Activated B cell treated with CpG ODN at 0.5 μM for 24 hours (primary cell): ENCODE results near the gene UBE2E1. TPM values are rescaled to one million over a fixed set of nuclear protein-coding genes. Genes with fewer than 3 reads are reported as not detected.
"Not testable (repeated sequence)": the region's sequence is repeated elsewhere in the genome, so short reads cannot be mapped to it uniquely, and the experiment has no call there.

Experiments used
- ATAC-seq: fragments of 200-7000 bp; cut with Tn5 transposase; one replicate; pipeline ENCODE4 v1.10.0; 2021; ENCODE audit warnings: low read depth, mild to moderate bottlenecking, moderate library complexity
- CTCF ChIA-PET: fragments of 350-600 bp; sonication (Branson Sonifier 250); formaldehyde crosslinking; loops from one replicate; lab custom pipeline; 2021; ENCODE audit warnings: antibody characterized with exemption; lab: Charles Lee
- POLR2A ChIA-PET: fragments of 350-600 bp; sonication (Branson Sonifier 250); formaldehyde crosslinking; loops from one replicate; lab custom pipeline; 2021; ENCODE audit warnings: antibody characterized with exemption; lab: Charles Lee
- DNase-seq: peaks from one replicate; pipeline ENCODE4 v3.0.0; 2022
- H3K27ac Mint-ChIP-seq: one replicate; pipeline ENCODE4 v1.8.0; 2020; ENCODE audit warnings: mixed read lengths
- H3K27me3 Mint-ChIP-seq: one replicate; pipeline ENCODE4 v1.8.0; 2021; ENCODE audit warnings: mixed read lengths
- H3K36me3 Mint-ChIP-seq: one replicate; pipeline ENCODE4 v1.8.0; 2021; ENCODE audit warnings: low read depth, mixed read lengths
- H3K4me1 Mint-ChIP-seq: one replicate; pipeline ENCODE4 v1.8.0; 2021; ENCODE audit warnings: mixed read lengths
- H3K4me3 Mint-ChIP-seq: one replicate; pipeline ENCODE4 v1.8.0; 2020; ENCODE audit warnings: mild to moderate bottlenecking, mixed read lengths
- H3K9me3 Mint-ChIP-seq: one replicate; pipeline ENCODE4 v1.8.0; 2020; ENCODE audit warnings: mixed read lengths
- CTCF ChIP-seq: fragments of 200-600 bp; IDR thresholded peaks from one replicate; pipeline ENCODE4 v1.8.0; 2022; ENCODE audit warnings: antibody characterized with exemption, mild to moderate bottlenecking
- intact Hi-C: fragments of 100-400 bp; cut with micrococcal nuclease; formaldehyde crosslinking; loops from one replicate; pipeline ENCODE4 v1.15.1; 2024
- total RNA-seq: library from RNA; stranded (reverse); gene quantifications from 2 replicates; pipeline ENCODE4 v1.2.3, GENCODE V29; 2022

Gene UBE2E1
- total RNA-seq, 1 donor from 2014 or later = 85.2 TPM

- no peak for TF ChIP-seq CTCF
- CTCF ChIA-PET = no interaction called here
- Mint-ChIP-seq H3K4me1 (peaks cover 11% of the 10 kb centered on the region), H3K36me3 (peaks cover 6% of the 10 kb centered on the region), H3K4me3 (no peak overlapping the region), H3K27ac (no peak overlapping the region), H3K27me3 (no peaks in the 10 kb centered on the region), H3K9me3 (no peaks in the 10 kb centered on the region)
- DNase-seq (no peak), ATAC-seq (no peak)
- intact Hi-C loops = loop anchor here (10.0 kb wide), 1 partner anchor 583 kb away; the partner anchor contains the start of gene THRB
- POLR2A ChIA-PET = interaction anchor here (0.6 kb wide), 1 partner anchor 58 kb away, joined by 6 read pairs; no protein-coding TSS in a partner anchor
Observed at GRCh38 chr3:23911397-23911796, 105.6 kb downstream of the UBE2E1 start.

GRCh38 chr3:23912335-23912734 lies 106.6 kb downstream of the UBE2E1 start:
- H3K4me1 Mint-ChIP-seq = peaks cover 14% of the 10 kb centered on the region
- DNase-seq, H3K27me3 Mint-ChIP-seq, H3K27ac Mint-ChIP-seq, POLR2A ChIA-PET, H3K4me3 Mint-ChIP-seq, H3K9me3 Mint-ChIP-seq, ATAC-seq, CTCF ChIA-PET: not testable (repeated sequence)
- H3K36me3 Mint-ChIP-seq = peaks cover 12% of the 10 kb centered on the region
- intact Hi-C loops = loop anchor here (10.0 kb wide), 1 partner anchor 582 kb away; the partner anchor contains the start of gene THRB

GRCh38 chr3:23913182-23913581 lies 107.4 kb downstream of the UBE2E1 start:
- POLR2A ChIA-PET = no interaction called here
- intact Hi-C loops = loop anchor here (10.0 kb wide), 1 partner anchor 582 kb away; the partner anchor contains the start of gene THRB
- ATAC-seq (no peak), DNase-seq (no peak)
- Mint-ChIP-seq H3K4me1 (peaks cover 21% of the 10 kb centered on the region), H3K27ac (no peak overlapping the region), H3K9me3 (no peaks in the 10 kb centered on the region), H3K36me3 (peaks cover 20% of the 10 kb centered on the region), H3K4me3 (no peak overlapping the region), H3K27me3 (no peaks in the 10 kb centered on the region)
- no peak for TF ChIP-seq CTCF
- CTCF ChIA-PET = no interaction called here

GRCh38 chr3:23913873-23914743 lies 108.4 kb downstream of the UBE2E1 start:
- peaks cover 30% of the 10 kb centered on the region for H3K36me3 Mint-ChIP-seq
- no peak overlapping the region for H3K27ac Mint-ChIP-seq
- no peak for ATAC-seq
- no peak for DNase-seq
- peaks cover 30% of the 10 kb centered on the region for H3K4me1 Mint-ChIP-seq
- intact Hi-C loops = loop anchor here (10.0 kb wide), 1 partner anchor 581 kb away; the partner anchor contains the start of gene THRB
- ChIA-PET CTCF (no interaction called here), POLR2A (interaction anchor here (0.6 kb wide), 1 partner anchor 323 kb away, joined by 3 read pairs; no protein-coding TSS in a partner anchor)
- no peaks in the 10 kb centered on the region for H3K9me3 Mint-ChIP-seq
- H3K4me3 Mint-ChIP-seq = no peak overlapping the region
- TF ChIP-seq CTCF = no peak
- H3K27me3 Mint-ChIP-seq = no peaks in the 10 kb centered on the region

- no peaks in the 10 kb centered on the region for H3K27me3 Mint-ChIP-seq
- ChIA-PET POLR2A (interaction anchor here (1.1 to 5.5 kb wide), 3 partner anchors 19 to 57 kb away, joined by 3 to 124 read pairs (median 12); partner anchors contain the start of gene NR1D2), CTCF (interaction anchor here (1.2 to 1.7 kb wide), 3 partner anchors 27 to 106 kb away, joined by 4 to 9 read pairs (median 5); no protein-coding TSS in a partner anchor)
- DNase-seq (no peak), ATAC-seq (no peak)
- TF ChIP-seq CTCF = no peak
- peaks cover 45% of the 10 kb centered on the region for H3K4me1 Mint-ChIP-seq
- peak overlapping the region; percentile 32 for H3K27ac Mint-ChIP-seq
- intact Hi-C loops = loop anchor here (2.0 to 10.0 kb wide), 3 partner anchors 153 to 713 kb away; partner anchors contain the start of genes THRB and UBE2E2
- peak overlapping the region; percentile 98 for H3K4me3 Mint-ChIP-seq
- H3K9me3 Mint-ChIP-seq = no peaks in the 10 kb centered on the region
- H3K36me3 Mint-ChIP-seq = peaks cover 41% of the 10 kb centered on the region
Observed at GRCh38 chr3:23915537-23916108, 109.9 kb downstream of the UBE2E1 start.
